Smooth muscle cell of trachea (primary cell): ENCODE measurements around the gene IDH3B. TPM values are rescaled to one million over a fixed set of nuclear protein-coding genes. Genes with fewer than 3 reads are reported as not detected.

Source experiments
- total RNA-seq: library from RNA; depleted of rRNA; stranded (reverse); fragments of >200 nt; gene quantifications from 2 replicates; pipeline ENCODE4 v1.2.1, GENCODE V29; 2014

IDH3B gene
- total RNA-seq, result 81.4 and 123 TPM in 2 replicates

GRCh38 chr20:2663887-2664719, at the start of gene IDH3B:
Gene IDH3B, minus strand, starts transcription at chr20:2664216. Its CDS starts 28 bp downstream, at chr20:2664188.

DNA sequence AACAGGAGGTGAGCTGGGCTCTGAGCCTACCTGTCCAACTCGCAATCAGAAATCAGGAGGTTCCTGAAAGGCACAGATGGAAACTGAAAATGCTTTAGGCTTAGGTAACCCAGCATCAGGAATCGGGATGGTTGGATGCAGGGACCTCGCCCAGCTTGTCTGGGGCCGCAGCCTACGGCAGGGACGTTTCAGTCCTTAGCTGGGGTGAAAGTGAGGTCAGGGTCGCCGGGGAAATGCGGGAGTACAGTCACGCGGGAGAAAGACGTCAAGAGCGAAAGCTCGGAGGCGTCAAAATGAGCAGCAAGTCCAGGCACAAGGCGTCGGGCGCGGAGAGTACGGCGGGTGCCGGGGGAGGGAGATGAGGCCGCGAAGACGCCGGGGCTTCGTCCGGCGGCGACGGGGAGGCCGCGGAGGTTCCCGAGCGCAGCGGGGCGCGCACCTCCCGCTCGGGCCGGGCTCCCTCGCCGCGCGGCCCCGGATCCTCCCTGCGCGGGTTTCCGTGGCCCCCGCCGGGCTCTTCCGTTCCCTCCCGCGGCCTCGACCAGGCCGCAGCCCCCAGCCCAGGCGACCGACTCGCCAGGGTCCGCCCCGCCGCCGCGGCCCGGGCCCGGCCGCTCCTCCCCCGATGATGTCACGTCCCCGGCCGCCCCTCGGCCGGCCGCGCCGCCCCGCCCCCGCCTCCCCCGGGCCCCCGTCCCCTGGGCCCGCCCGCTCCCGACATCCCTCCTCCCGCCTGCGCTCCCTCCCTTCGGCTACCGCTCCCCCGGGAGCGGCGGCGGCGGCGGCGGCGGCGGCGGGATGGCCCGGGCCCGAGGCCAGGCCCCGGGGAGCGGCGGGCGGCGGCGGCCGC, 28.2 kb upstream of the IDH3B start, which contains the start of gene EBF4:
TSS of gene EBF4 (plus strand) at position 745 of the 850 bp plus-strand sequence. CDS start 866 bp downstream, outside the sequence.

DNA sequence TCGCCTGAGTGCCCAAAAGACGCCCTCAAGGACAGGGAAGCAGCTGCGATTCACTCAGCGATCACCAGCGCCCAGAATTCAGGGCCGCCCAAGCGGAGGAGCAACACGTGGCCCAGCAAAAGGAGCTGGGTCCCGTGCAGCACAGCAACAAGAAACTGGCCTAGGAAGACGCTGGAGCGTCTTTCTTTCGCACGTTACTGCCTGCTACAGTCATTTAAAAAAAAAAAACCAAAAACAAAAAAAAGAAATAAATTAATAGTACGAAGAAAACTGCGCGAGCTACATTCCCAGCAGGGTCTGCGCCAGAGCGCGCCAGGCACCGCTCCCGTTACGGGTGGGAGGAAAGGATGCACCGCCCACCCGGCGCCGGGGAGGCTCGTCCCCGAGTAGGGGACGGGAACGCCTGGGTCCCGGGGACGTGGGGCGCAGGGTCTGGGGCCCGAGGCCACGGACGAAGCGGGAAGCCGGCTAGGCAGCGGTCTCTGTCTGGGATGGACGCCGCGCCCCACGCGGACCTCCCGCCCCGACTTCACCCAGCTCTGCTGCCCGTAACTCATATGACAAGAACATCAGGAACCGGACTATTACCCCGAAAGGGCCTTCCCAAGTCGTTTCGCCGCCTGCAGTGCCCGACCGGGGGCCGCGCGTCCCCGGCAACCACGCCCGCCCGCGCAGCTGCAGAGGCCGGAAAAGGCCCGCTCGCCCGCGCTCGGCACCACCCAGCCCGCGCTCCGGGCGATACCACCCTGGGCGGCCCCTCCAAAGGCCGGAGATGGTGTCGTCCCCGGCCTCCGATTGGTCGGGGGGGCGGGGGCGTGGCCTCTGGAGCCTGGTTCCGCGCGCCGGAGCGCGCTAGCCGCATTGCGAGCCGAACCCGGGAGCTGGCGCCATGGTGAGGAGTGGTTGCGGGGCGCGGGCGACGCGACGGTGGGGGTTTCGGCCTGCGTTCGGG, 12.0 kb downstream of the IDH3B start, which contains the start of gene NOP56:
TSS of gene NOP56 (plus strand) at position 861 of the 952 bp plus-strand sequence. CDS start at position 890, 29 bp downstream.

Other genes with a start within 250 kb of the IDH3B start
- 97.9 and 249 TPM in 2 replicates for gene SNRPB, start 193.4 kb downstream of the IDH3B start, total RNA-seq
- gene ZNF343, start 155.3 kb downstream of the IDH3B start, total RNA-seq, result 17.5 and 19.2 TPM in 2 replicates
- gene TMC2, start 127.6 kb downstream of the IDH3B start, total RNA-seq, result not detected in 2 replicates
- 98.0 and 121 TPM in 2 replicates for gene NOP56, start 11.6 kb downstream of the IDH3B start, total RNA-seq
- gene EBF4, start 28.6 kb upstream of the IDH3B start, total RNA-seq, result 0.15 and 0.99 TPM in 2 replicates
- gene CPXM1, start 136.4 kb upstream of the IDH3B start, total RNA-seq, result under 0.01 and 0.83 TPM in 2 replicates
- 0.50 TPM in 1 of 2 replicates, not detected in the other for gene C20orf141, start 150.8 kb upstream of the IDH3B start, total RNA-seq
- under 0.01 TPM in 1 of 2 replicates, not detected in the other for gene TMEM239, start 152.1 kb upstream of the IDH3B start, total RNA-seq
- gene PCED1A, start 176.4 kb upstream of the IDH3B start, total RNA-seq, result 24.0 and 48.8 TPM in 2 replicates
- 60.9 and 61.9 TPM in 2 replicates for gene VPS16, start 176.5 kb upstream of the IDH3B start, total RNA-seq
- 36.2 and 38.4 TPM in 2 replicates for gene PTPRA, start 209.3 kb upstream of the IDH3B start, total RNA-seq